Stimulated activated CD4-positive, alpha-beta T cell treated with anti-CD3 and anti-CD28 coated beads, Interleukin-1b, Interleukin-23, amount 100 ng/mL, for 1 hour (primary cell): ENCODE measurements around the gene TEFM.
"Not testable (repeated sequence)": the region's sequence is repeated elsewhere in the genome, so short reads cannot be mapped to it uniquely, and the experiment has no call there.

ENCODE experiments used
- DNase-seq, 2 donors: peaks; one replicate each; pipeline ENCODE4 v3.0.0-alpha.2; 2020; ENCODE audit warnings: low read depth in 2 of 2

Gene TEFM

DNA sequence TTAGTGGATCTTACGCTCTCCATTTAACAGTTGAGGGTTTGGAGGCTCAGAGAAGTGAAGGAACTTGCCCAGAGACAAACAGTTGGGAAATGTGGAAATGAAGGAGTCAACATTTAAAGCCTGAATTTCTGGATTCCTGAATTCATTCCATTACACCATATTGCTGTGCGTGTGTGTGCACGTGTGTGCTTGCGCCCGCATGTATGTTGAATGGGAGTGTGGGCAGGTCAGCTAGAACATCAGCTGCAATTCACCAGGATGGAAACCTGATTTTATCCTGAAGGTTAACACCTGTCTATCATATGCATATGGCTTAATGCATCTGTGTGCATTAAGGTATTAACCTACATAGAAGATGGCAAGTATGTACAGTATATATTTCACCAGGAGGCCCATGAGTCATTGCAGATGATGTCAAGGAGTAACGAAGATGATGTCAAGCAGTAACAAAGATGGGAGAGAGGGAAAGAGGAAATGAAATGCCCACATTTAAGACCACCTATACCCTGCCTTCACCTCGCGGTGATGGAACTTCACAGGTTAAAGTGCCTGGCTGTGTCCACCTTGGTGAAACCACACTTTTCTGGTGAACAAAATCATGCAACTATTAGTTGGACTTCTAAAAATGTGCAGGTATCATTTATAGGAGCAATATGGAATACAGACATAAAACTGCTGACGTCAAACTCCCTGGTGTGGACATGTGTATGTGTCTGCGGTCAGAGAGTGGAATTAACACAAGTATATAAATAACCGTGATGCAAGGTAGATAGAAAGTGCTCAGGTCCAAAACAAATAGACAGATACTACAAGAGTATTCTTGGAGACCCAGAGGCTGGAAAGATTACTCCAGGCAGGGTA lies 14.9 kb upstream of the TEFM start:
- no peak for DNase-seq

GRCh38 chr17:30920282-30920681 lies 14.2 kb upstream of the TEFM start:
- DNase-seq = no peak

DNA sequence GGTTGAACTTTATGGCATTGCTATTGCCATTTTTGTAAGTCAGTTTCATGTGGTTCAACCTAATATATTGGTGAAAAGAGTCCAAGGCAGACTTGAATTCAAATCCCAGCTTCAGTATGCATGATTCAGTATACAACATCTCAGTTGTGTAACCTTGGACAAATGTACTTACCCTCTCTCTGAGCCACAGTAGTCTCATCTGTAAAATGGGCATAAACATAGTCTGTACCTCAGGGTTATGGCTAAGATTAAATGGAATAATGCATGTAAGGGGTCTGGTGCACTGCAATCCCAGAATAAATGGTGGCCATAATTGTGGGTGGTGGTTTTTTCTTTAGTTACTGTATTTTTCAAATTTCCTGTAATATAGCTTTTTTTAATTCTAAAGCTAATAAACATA lies 11.0 kb upstream of the TEFM start:
- DNase-seq = no peak

- DNase-seq = no peak
These were observed 10.0 kb upstream of the TEFM start for GRCh38 chr17:30915833-30916611.

GRCh38 chr17:30913955-30914354 lies 7.9 kb upstream of the TEFM start:
- no peak for DNase-seq

- DNase-seq = not testable (repeated sequence)
These were observed 4.1 kb upstream of the TEFM start for GRCh38 chr17:30910151-30910550.

DNA sequence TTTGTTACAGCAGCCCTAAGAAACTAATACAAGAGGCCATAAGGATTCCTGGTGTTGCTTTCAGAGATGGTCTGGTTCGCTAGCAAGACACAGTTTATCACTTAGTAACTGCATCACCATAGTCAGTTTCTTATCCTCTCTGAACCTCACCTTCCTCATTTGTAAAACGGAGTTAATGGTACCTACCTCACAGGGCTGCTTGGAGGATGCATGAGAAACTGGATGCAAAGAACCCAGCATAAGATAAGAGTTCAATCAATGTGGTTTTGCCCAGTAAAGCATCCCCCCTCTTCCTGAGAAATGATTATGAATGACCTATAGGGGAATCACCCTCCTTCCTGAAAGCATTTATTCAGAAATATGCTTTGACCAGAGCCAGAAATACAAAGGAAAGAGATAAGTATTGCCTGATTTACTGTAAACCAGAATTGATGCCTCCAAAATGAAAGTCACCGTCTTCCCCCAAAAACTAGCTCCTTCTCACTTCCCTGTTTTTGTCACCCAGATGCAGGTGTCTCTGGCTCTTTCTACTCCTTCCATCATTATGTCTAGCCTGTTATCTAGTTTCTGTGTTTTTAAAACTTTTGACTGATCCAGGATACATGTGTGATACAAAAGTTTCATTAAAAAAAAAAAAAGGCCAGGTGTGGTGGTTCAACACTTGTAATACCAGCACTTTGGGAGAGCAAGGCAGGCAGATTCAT lies 2.8 kb upstream of the TEFM start:
- DNase-seq = no peak

GRCh38 chr17:30905742-30906100 lies 317 bp downstream of the TEFM start:
- DNase-seq = no peak

- no peak for DNase-seq
These were observed 8.7 kb downstream of the TEFM start for GRCh38 chr17:30897311-30897710.

GRCh38 chr17:30894236-30894635 lies 11.8 kb downstream of the TEFM start:
- no peak for DNase-seq

GRCh38 chr17:30886187-30886586 lies 19.9 kb downstream of the TEFM start:
- no peak for DNase-seq

- no peak for DNase-seq
These were observed 37.0 kb downstream of the TEFM start for GRCh38 chr17:30869005-30869404.

DNA sequence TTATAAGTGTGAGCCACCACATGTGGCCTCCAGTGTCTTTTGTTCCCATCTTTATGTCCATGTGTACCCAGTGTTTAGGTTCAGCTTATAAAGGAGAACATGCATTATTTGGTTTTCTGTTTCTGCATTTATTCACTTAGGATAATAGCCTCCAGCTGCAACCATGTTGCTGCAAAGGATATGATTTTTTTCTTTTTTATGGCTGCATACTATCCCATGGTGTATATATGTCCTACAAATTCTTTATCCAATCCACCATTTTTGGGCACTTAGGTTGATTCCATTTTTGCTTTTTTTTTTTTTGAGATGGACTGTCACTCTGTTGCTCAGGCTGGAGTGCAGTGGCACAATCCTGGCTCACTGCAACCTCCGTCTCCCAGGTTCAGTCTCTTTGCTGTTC lies 41.4 kb downstream of the TEFM start:
- no peak for DNase-seq

GRCh38 chr17:30858556-30859250 lies 47.3 kb downstream of the TEFM start:
- no peak for DNase-seq

GRCh38 chr17:30854146-30854545 lies 51.9 kb downstream of the TEFM start:
- DNase-seq = no peak
